Hematopoietic multipotent progenitor cell treated with erythropoietin and hydrocortisone succinate and interleukin-3 and kit ligand, for 8 days (in vitro differentiated cells): ENCODE results near the gene LIF.
A peak's percentile ranks its signal among the peaks of the same experiment; 100 is the strongest.
"Not testable (repeated sequence)": the region's sequence is repeated elsewhere in the genome, so short reads cannot be mapped to it uniquely, and the experiment has no call there.

Source experiments
- DNase-seq: peaks from one replicate; pipeline ENCODE4 v3.0.0-alpha.2; 2015

The LIF gene

GRCh38 chr22:30224161-30224857, 22.2 kb downstream of the LIF start:
- no peak for DNase-seq

DNA sequence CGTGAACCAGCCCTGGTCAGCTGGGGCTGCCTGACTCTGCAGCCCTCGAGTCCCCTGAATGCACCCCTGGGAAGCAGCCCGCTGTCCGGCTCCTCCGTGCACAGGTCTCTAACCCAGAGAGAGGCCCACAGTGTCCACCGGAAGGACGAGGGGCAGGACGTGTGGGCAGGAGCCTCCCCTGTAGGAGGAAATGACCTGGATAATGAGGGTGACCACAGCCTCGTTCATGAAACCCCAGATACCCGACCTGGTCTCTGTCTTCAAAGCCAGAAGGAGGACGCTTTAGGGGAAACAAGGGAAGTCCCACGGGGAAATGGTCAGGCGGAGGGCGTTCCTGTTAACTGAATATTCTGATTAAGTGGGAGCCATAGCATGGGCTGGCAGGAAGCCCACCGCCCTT, 23.3 kb downstream of the LIF start:
- DNase-seq, result no peak

GRCh38 chr22:30222321-30222720, 24.2 kb downstream of the LIF start:
- DNase-seq, result no peak

GRCh38 chr22:30221121-30221992, 25.2 kb downstream of the LIF start:
- no peak for DNase-seq

DNA sequence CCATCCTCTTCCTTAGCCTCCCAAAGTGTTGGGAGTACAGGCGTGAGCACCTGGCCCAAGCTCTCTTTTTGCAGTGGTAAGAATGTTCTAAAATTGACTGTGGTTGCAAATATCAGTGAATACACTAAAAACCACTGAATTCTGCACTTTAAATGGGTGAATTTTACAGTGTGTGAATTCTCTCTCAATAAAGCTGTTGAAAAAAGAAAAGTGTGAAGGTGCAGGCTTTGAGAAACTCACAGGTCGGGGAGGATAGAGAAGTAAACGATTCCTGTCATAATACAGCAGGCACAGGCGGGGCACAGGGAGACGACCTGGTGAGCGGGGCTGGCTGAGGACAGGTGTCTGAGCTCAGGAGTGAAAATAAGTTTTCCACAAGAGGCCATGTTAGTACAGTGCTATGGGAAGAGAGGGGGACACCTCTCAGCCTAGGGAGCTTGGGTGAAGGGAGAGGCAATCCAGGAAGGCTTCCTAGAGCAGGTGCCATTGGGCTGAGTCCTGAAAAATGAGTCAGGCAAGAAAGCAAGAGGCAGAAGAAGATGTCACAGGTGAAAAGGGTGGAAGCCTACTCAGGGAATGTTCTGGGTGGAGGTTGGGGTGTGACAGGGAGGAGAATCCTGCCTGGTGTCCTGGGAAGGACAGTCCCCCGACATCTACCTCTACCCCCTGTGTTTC, 26.1 kb downstream of the LIF start:
- DNase-seq, result no peak

- no peak for DNase-seq
These were observed 26.8 kb downstream of the LIF start for GRCh38 chr22:30219668-30220278.

GRCh38 chr22:30219049-30219654, 27.4 kb downstream of the LIF start:
- no peak for DNase-seq

DNA sequence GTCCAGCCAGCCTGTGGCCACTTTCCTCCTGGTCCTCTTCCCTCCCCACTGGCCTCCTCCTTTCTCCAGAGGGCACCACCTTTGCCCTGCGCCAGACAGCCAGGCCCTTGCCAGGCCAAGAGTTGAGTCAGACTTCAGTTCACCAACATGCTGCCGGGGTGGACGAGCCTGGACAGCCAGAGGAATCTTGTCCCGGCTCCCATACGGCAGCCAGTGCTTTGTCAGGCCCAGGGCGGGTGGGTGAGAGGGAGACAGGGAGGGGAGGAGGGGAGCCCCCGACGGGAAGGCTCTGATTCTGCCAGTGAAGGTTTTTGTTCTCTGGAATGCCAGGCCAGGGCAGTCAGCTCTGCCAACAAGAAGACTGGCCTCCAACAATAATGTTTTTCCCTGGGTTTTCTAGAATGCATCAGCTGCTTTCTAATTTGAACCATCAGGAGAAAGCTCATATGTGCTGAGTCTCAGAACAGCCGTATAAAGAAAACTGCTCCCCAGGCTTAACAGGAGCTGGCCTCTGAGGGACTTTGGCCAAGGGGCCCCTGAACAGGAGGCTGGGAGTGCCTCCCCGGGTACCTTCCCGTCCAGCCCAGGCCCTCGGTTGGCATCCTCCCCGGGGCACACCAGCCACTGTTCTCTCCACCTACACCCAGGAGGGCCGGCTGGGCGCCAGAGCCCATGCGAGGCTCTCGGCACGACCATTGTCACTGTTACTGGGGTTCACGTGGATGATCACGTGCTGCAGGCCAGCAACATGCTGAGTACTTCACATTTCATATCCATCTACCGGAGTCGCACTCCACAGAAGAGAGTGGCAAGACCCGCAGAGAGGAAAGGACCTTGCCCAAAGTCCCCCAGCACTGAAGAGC, 28.6 kb downstream of the LIF start:
- DNase-seq, result no peak

GRCh38 chr22:30216710-30217109, 29.8 kb downstream of the LIF start:
- peak; percentile 96 for DNase-seq

DNA sequence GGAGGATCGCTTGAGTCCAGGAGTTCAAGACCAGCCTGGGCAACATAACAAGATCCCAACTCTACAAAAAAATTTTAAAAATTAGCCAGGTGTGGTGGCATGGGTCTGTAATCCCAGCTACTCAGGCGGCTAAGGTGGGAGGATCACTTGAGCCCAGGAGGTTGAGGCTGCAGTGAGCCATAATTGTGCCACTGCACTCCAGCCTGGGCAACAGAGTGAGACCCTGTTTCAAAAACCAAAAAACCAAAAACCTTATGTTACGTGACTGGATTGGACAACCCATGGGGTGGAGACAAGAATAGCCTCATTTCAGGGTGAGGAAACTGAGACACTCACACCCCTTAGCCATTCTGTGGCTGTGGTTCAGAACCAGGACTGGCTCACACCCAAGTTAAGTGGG, 30.3 kb downstream of the LIF start:
- not testable (repeated sequence) for DNase-seq

DNA sequence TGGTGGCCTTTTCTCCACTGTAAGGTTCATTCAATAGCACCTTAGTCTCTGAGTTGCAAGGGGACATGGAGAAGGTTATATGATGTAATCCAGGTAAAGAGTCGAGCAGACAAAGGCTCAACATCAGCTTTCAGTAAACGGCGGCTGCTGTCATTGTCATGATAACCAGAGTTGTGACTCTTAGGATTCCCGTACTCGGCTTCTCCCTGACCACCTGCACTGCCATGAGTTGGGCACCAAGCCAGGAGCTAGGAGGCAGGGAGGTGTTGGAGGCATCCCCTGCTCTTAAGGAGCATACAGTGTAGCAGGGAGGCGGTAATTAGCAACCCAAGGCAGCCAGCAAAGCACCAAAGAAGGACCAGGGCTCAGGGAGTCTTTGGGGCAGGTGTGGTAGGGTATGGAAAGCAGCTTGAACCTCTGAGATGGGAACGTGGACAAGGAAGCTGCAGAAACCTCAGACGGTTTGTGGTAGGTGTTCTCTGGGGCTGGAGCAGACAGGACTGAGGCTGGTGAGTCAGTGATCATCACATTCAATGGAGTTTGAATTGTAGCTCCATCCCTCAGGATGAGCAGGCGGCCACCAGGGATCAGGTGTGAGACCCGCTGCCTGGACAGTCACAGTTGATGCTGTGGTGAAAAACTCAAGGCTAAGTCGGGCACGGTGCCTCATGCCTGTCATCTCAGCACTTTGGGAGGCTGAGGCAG, 31.7 kb downstream of the LIF start:
- no peak for DNase-seq

DNA sequence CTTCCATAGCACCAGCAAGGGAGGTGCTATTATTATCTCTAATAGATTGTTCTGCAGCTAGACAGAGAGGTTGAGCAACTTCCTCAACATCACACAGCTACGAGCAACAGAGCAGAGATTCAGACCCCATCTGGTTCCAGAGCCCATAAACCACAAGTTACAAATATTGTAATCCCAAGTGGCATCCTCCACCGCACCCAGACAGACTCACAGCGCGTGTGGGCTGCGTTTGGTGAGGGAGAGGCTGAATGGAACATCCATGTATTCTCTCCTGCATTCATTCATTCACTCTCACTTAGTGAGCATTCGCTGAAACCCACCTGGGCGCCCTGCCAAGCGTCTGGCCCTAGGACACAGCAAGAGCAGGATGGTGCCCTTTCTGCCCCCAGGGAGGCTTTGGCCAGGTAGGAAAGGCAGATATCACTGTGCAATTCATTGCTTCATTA, 33.5 kb downstream of the LIF start:
- DNase-seq, result peak; percentile 20

DNA sequence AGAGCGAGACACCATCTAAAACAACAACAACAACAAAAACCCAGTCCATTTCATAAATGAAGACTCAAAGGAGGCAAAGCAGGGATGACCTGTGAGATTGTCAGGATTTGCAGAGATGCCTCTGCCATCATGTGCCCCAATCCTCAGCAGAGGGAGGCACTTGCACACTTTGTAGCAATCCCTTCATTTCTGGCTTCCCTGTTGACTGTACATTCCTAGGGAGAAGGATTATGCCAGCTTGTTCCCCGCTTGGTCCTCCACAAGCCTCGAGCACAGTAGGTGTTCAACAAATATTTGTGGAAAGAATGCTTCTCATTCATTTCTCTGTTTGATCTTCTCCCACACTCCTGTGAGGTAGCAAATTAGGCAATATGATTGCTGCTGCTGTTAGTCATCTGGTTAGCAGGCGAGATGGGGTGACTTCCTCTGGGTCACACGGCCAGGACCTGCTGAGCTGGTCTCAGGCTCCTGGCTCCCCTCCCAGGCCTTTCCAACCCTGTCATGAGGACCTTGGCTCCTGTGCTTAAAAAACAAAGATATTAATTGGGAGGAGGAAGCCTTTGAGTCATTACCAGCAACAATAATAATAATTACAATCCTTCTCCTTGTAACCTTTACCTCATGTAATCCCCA, 34.1 kb downstream of the LIF start:
- peak; percentile 28 for DNase-seq

- no peak for DNase-seq
These were observed 35.3 kb downstream of the LIF start for GRCh38 chr22:30211124-30211820.

DNA sequence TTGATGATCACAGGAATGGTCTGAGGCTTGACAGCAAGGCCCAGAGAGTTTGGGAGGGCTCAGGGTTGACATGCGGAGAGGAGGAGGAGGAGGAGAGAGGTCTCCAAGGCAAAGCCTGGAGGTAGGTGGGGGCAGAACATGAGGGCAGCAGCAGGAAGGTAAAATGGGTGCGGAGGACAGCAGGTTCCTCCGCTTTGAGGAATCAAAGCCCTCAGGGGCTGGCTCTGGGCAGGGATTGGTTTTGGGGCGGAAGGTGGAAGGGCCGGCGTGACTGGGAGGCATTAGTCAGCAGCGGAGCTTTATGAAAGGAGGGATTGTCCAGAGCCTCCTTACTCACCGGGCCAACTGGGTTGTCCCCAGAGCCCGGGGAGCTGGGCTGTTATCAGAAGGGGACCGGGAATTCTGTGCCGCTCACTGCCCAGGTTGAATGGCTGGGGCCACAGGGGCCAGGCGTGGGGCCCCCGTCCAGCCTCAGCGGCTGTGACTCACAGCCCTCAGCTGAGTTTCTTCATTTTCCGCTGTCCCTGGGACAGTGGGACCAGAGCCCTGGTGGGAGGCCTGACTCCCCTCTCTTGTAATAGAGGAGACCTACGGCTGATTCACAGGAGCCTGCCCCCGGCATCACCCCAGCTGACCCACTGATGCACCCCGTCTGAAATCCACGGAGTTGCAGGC, 36.2 kb downstream of the LIF start:
- DNase-seq, result no peak

- no peak for DNase-seq
These were observed 36.9 kb downstream of the LIF start for GRCh38 chr22:30209642-30210041.

DNA sequence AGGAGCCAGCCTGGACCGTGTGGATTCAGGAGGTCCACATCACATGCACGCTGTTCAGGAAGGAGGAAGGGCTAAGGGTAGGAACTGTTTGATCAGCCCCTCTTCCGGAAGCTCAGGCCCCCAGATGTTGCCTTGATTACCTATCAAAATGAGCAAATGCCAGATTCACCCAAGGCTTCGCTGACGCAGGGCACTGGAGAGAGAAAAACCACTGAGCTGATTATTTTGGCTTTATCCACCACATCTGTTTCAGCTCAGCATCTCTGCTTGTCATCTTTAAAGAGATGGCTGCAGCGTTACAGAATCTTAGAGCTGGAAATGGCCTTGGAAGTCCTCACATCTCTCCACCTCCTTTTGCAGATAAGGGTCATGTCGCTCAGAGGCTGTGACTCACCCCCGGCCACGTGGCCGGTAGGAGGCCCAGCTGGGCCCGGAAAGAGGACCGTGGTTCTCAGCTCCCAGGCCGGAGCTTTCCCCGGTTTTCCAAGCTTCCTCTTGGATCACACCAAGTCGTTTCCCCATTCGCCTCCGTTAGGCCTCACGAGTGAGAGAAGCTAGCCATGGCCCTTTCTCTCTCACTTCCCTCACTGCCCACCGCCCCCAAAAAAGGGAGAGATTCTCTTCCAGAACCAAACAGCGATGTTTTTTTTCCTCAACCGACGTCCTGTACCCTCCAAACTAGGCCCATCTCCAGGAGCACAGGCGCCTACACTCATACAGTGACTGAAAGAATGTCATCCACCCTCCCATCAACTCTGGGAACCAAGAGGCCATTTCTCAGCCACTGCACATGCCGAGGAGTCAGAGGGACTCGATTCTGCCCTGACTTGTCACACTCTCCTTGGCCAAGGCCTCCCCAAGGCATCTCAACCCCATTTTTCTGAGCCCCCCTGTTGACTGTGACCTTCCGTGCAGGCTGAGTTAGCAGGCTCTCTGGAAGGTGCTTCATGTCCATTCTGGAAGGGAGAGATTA, 37.6 kb downstream of the LIF start:
- peak; percentile 83 for DNase-seq

DNA sequence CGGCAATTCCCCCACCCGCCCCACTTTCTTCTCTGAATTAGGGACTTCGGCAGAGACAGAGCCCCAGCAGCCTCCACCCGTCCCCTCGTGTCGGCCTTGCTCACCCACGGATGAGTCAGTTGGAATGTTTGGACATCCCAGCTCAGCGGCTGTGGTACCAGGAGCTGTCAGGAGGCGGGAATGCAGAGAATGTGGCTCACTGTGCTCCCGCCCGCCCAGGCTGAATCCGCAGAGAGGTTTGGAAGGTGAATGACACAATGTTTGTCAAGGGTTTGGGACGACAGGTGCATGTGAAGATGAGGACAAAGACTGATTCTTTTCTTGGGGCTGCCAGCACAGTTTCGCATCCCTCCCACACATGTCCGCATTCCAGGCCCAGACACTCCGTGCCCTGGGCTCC, 39.6 kb downstream of the LIF start:
- no peak for DNase-seq
